Activated T-cell treated with anti-CD3 and anti-CD28 coated beads for 1 hour (primary cell): ENCODE results near the gene HNRNPF.
"Not testable (repeated sequence)": the region's sequence is repeated elsewhere in the genome, so short reads cannot be mapped to it uniquely, and the experiment has no call there.

Experiments
- DNase-seq: peaks from one replicate; pipeline ENCODE4 v3.0.0-alpha.2; 2020; ENCODE audit warnings: low read depth

Gene HNRNPF, protein sequence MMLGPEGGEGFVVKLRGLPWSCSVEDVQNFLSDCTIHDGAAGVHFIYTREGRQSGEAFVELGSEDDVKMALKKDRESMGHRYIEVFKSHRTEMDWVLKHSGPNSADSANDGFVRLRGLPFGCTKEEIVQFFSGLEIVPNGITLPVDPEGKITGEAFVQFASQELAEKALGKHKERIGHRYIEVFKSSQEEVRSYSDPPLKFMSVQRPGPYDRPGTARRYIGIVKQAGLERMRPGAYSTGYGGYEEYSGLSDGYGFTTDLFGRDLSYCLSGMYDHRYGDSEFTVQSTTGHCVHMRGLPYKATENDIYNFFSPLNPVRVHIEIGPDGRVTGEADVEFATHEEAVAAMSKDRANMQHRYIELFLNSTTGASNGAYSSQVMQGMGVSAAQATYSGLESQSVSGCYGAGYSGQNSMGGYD

DNA sequence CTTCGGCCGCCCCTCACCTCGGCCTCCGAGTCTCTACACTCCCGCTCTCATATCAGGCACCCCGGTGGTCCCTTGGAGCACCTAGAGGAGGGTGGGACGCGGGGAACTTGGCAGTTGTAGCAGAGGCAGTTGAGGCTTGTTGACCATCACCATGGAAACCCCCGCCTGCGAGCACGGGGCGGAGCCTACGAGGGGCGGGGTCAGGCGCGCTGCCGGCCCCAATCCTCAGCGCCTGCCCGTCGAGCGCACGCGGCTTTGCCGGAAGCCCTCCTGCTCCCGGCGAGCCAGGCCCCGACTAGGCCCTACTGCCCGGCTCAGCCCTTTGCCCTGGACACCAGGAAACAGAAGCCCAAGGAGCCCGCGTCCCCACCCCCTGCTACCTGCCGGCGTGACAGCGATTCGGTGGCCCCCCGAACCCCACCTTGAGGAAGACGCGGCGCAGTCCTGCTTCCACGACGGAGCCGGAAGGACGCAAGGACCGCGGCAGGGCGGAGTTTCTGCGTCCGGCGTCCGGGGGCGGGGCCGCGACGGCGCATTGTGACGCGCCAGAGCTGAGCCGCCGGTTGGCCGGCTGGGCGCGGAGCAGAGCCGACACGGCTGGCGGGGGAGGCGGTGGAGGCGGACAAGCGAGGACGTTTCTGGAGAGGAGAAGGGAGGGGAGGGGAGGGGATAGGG lies at the start of gene HNRNPF:
TSS of gene HNRNPF (minus strand) at position 477 of the 675 bp plus-strand sequence. CDS start 21,302 bp downstream, outside the sequence.
- peak; percentile 88 for DNase-seq

DNA sequence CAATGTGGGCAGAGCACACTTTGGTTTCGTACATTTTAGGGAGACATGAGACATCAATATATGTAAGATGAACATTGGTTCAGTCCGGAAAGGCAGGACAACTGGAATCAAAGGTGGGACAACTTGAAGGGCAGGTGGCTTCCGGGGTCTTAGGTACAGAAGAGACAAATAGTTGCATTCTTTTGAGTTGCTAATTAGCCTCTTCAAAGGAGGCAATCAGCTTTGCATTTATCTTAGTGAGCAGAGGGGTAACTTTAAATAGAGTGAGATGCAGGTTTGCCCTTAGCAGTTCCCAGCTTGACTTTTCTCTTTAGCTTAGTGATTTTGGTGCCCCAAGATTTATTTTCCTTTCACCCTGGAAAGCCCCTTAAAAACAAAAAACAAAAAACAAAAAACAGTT lies 49.2 kb upstream of the HNRNPF start:
- no peak for DNase-seq

DNA sequence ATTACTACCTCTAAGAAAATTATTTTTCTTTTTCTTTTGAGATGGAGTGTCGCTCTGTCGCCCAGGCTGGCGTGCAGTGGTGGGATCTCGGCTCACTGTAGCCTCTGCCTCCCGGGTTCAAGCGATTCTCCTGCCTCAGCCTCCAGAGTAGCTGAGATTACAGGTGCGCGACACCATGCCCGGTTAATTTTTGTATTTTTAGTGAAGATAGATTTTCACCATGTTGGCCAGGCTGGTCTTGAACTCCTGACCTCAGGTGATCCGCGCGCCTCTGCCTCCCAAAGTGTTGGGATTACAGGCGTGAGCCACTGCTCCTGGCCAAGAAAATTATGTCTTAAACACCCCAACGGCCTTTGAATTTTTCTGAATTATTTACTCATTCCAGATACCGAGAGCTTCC lies 47.6 kb upstream of the HNRNPF start:
- DNase-seq, result not testable (repeated sequence)

DNA sequence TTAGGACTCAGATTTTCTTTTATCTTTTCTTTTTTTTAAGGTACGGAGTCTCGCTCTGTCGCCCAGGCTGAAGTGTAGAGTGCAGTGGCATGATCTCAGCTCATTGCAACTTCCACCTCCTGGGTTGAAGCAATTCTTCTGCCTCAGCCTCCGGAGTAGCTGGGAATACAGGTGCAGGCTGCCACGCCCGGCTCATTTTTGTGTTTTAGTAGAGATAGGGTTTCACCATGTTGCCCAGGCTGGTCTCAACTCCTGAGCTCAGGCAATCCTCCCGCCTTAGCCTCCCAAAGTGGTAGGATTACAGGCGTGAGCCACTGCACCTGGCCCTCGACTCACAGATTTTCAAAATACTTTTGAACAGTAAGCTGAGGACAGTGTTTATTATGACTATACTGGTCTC lies 45.0 kb upstream of the HNRNPF start:
- DNase-seq, result not testable (repeated sequence)

GRCh38 chr10:43453266-43453831 lies 44.4 kb upstream of the HNRNPF start:
- no peak for DNase-seq

DNA sequence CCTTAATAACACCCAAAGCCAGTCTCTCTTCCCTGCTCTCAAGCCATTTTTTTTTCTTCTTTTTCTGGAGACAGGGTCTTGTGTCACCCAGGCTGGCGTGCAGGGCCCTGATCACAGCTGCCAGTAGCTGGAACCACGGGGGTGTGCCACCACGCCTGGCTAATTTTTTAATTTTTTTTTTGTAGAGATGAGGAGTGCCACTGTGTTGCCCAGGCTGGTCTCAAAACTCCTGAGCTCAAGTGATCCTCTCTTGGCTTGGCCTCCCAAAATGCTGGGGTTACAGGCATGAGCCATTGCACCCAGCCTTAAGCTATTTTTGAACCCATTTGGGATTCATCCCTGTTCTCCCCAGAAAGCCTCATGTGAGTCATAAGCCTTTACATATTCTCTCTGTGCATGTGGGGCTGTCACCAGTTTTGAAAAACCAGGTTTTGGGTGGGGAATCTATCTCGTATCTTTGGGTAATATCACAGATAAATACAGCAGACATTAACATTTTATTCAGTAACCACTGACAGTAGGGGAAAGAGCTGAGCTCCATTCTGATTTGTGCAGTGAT lies 43.4 kb upstream of the HNRNPF start:
- no peak for DNase-seq

- DNase-seq, result no peak
Measured at GRCh38 chr10:43448742-43449141, 39.8 kb upstream of the HNRNPF start.

DNA sequence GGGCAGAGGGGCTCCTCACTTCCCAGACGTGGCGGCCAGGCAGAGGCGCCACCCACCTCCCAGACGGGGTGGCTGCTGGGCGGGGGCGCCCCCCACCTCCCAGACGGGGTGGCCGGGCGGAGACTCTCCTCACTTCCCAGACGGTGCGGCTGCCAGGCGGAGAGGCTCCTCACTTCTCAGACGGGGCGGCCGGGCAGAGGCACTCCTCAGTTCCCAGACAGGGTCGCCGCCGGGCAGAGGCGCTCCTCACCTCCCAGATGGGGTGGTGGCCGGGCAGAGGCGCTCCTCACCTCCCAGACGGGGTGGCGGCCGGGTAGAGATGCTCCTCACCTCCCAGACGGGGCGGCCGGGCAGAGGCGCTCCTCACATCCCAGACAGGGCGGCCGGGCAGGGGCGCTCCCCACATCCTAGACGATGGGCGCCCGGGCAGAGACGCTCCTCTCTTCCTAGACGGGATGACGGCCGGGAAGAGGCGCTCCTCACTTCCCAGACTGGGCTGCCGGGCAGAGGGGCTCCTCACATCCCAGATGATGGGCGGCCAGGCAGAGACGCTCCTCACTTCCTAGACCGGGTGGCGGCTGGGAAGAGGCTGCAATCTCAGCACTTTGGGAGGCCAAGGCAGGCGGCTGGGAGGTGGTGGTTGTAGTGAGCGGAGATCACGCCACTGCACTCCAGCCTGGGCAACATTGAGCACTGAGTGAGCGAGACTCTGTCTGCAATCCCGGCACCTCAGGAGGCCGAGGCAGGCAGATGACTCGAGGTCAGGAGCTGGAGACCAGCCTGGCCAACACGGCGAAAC lies 37.4 kb upstream of the HNRNPF start:
- DNase-seq, result not testable (repeated sequence)

DNA sequence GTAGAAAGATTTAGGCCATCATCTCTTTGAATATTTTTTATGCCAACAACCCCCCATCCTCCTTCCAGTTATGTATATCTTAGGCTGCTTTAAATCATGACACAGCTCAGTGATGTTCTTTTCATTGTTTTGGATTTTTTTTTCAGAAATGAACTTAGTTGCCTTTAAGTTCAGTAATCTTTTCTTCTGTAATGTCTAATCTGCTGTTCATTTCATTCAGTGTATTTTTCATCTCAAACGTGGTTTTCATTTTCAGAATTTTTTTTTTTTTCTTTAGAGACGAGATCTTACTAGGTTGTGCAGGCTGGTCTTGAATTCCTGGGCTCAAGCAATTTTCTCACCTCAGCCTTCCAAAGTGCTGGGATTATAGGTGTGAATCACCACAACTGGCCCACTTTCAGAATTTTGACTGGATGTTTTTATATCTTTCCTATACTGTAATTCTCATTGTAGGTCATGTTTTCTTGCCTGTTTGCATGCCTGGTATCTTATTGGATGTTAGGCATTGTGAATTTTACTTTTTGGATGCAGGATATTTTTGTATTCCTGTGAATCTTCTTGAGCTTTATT lies 36.0 kb upstream of the HNRNPF start:
- no peak for DNase-seq

GRCh38 chr10:43444323-43444722 lies 35.3 kb upstream of the HNRNPF start:
- DNase-seq, result no peak

GRCh38 chr10:43440463-43441134 lies 31.6 kb upstream of the HNRNPF start:
- no peak for DNase-seq

DNA sequence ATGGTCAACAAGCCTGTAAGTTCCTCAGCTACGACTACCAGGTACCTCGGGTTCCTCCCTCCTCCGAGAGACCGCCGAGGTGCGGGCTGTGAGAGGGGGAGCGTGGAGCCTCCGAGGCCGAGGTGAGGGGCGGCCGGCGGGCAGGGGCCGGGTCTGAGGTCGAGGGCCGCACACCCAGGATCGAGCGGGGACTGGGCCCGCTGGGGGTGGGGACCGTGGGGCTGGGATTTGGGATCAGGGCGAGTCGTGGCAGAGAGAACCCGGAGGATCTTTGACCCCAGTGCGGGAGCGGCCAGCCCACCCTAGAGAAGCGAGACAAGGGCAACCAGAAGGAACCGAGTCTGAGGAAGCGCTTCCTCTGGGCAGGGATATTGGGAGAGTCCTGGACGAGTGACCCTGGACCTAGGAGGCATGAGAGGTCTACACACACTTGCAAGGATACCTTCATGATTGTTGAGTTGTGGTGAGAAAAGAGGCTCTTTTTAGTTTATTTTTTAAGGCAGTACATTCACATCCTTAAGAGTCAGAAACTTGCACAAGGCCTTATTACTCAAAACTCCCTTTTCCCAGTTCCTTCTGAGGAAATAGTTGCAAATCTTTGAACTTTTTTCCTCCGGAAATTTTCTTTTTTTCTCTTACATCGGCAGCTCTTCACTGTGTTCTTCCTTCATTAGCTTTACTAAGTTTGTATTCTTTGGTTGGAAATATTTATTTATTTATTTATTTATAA lies 28.3 kb upstream of the HNRNPF start:
- no peak for DNase-seq

DNA sequence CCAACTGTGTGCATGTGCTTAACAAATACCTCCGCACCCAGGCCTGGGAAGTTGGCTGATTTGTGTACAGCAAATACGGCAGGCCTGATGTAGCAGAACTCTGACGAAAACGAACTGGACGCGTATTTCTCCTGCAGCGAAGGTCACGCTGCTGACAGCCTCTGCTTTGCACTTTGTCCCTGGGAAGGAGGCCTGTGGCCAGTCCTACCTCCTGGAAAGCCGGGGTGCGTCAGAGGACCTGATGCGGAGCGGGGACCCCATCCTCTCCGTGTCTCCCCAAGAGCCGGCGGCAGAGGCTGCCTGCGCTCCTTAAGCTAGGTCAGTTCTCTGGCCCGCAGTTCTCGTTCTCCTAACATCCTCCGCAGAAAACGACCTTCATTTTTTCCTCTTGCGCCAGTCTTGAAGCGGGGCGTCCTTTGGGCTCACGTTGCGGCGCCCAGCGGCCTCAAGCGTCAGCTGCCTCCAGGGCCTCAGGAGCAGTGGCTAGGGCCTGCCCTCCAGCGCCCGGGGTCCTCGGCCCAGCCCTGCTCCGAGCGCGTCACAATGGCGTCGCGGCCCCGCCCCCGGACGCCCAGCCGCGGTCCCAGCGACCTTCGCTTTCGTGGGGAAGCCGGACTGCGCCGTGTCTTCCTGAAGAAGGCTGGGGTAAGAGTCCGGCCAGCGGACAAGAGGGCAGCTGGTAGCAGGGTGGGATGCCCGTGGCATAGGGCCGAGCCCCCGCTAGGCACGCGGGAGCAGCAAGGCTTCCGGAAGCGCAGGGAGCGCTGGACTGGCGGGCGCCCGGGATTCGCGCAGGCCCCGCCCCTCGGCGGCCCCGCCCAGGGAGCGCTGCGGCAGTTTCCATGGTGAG lies 27.5 kb upstream of the HNRNPF start, which contains the start of gene ZNF487:
TSS of gene ZNF487 (plus strand) at position 821 of the 850 bp plus-strand sequence. CDS start 38,703 bp downstream, outside the sequence.
- DNase-seq, result peak; percentile 82

- no peak for DNase-seq
Measured at GRCh38 chr10:43430926-43431663, 22.1 kb upstream of the HNRNPF start.

GRCh38 chr10:43427166-43427825 lies 18.3 kb upstream of the HNRNPF start:
- no peak for DNase-seq

GRCh38 chr10:43426476-43426875 lies 17.5 kb upstream of the HNRNPF start:
- DNase-seq, result not testable (repeated sequence)

DNA sequence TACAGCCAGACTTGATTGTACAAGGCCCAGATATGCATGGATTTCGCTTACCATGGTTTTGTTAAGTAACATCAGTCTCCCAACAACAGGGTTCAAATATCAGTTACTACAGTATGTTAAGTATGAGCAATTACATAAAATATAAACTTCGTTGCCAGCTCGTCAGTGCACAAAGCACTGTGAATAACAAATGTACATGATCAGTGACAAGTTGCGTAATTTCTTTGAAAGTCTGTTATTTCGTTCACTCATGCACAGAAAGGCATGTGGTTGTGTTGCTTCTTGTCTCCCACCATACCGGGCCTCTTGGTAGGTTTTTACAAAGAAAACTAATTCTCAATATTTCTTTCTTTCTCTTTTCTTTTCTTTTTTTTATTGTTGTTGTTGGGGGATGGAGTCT lies 15.4 kb upstream of the HNRNPF start:
- no peak for DNase-seq

DNA sequence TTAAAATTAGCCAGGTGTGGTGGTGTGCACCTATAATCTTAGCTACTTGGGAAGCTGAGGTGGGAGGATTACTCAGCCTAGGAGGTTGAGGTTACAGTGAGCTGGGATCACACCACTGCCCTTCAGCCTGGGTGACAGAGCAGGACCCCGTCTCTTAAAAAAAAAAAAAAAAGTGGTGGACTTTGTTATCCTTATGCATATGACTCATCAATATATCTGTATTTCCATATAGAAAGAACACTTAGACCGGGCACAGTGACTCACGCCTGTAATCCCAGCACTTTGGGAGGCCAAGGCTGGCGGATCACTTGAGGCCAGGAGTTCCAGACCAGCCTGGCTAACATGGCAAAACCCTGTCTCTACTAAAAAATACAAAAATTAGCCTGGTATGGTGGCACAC lies 13.0 kb upstream of the HNRNPF start:
- not testable (repeated sequence) for DNase-seq
